ENCODE data around the gene ACOX2. TPM values are rescaled to one million over a fixed set of nuclear protein-coding genes. Genes with fewer than 3 reads are reported as not detected.
"Not testable (repeated sequence)": the region's sequence is repeated elsewhere in the genome, so short reads cannot be mapped to it uniquely, and the experiment has no call there.

ACOX2 gene
- total RNA-seq, 2 donors from 2014 or later = not detected

DNA sequence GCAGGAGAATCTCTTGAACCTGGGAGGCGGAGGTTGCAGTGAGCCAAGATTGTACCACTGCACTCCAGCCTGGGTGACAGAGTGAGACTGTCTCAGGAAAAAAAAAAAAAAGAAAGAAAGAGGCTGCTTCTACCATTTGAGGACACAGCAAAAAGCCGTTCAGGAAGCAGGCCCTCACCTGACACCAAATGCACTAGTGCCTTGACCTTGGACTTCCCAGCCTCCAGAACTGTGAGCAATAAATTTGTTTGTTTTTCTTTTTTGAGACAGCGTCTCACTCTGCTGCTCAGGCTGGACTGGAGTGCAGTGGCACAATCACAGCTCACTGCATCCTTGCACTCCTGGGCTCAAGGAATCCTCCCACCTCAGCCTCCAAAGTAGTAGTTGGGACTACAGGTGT, 9.6 kb downstream of the ACOX2 start:
- ATAC-seq; DNase-seq (ENCODE audit: low spot score in 2 of 2); H3K36me3 Mint-ChIP-seq; H3K9me3 Mint-ChIP-seq; H3K27ac Mint-ChIP-seq: not testable (repeated sequence)

DNA sequence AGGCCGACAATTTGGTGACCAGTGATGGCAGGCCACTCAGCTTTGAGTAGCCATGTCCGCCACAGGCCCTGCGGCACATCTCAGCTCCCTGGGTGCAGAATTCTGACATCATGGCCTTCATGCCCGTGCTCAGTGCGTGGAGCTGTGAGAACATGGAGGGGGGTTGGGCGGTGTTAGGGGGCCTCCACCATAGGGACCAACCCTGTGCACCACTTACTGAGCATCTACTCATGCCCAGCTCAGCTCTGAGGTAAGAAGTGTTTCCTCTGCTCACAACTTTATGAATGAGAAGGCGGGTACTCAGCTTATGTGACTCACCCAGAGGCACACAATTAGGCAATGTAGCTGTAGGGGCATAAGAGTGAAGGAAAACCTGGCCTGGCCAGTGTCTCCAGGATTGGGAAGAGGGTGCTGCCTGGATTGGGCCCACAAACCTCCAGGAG, 10.5 kb downstream of the ACOX2 start:
- no peak for DNase-seq (ENCODE audit: low spot score in 2 of 2)
- no peaks in the 10 kb centered on the region for H3K36me3 Mint-ChIP-seq
- H3K9me3 Mint-ChIP-seq = no peaks in the 10 kb centered on the region
- ATAC-seq = peak; percentile 44 to 59
- H3K27ac Mint-ChIP-seq = no peak overlapping the region

DNA sequence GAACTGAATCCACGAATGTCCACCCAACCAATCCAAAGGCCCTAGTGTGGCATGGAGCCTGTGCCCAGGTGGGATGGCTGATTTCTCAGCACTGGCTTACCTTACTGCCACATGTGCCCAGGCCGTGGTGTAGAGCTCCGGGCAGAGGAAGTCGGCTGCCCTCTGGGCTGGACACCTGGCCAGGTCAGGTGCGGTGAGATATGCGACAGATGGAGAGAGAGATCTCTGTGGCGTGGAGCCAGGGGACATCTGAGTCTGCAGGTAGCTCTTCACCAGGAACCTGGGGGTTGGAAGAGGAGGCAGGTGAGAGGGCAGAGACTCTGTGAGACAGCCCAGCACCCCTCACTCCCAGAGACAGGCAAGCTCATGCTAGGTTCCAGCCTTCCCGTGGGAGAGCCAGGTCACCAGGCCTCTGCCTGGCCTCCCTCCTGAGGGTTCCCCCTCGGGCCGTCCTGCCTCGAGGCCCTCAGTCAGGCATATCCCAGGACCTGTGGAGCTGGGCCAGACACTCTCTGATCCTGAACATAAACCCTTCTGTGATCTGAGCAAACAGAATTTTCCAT, 12.6 kb downstream of the ACOX2 start:
- DNase-seq (ENCODE audit: low spot score in 2 of 2) = no peak
- no peaks in the 10 kb centered on the region for H3K9me3 Mint-ChIP-seq
- H3K27ac Mint-ChIP-seq = no peak overlapping the region
- no peaks in the 10 kb centered on the region for H3K36me3 Mint-ChIP-seq
- no peak for ATAC-seq

DNA sequence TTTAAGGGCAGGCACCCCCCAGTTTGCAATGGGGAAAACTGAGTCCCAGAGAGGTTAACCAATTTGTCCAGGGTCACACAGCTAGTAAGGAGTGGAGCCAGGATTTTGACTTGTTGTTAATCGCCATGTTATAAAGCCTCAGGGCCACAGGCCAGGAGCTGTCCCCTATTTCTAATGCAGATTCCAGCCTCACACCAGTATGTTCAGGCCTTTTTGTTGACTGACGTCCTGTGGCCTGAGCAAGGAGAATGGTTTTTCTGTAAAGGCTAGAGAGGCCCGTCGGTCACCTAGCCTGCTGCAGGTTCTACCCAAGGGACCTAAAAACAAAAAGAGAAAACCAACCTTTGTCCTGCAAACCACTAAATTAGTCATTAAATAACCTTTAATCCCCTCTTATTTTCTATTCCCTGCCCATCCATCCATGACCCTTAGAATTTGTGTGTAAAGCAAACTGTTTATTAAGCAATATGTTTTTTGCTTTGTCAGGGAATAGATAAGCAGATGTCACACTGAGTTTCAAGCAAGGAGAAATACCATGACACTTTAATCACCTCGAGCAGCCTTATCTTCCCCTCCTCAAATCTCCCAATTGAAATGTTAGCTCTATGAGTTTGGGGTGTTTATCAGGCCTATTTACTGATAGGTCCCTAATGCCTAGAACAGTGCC, 14.1 kb downstream of the ACOX2 start:
- no peaks in the 10 kb centered on the region for H3K9me3 Mint-ChIP-seq
- no peak overlapping the region for H3K27ac Mint-ChIP-seq
- DNase-seq (ENCODE audit: low spot score in 2 of 2) = no peak
- no peak for ATAC-seq
- H3K36me3 Mint-ChIP-seq = no peaks in the 10 kb centered on the region

DNA sequence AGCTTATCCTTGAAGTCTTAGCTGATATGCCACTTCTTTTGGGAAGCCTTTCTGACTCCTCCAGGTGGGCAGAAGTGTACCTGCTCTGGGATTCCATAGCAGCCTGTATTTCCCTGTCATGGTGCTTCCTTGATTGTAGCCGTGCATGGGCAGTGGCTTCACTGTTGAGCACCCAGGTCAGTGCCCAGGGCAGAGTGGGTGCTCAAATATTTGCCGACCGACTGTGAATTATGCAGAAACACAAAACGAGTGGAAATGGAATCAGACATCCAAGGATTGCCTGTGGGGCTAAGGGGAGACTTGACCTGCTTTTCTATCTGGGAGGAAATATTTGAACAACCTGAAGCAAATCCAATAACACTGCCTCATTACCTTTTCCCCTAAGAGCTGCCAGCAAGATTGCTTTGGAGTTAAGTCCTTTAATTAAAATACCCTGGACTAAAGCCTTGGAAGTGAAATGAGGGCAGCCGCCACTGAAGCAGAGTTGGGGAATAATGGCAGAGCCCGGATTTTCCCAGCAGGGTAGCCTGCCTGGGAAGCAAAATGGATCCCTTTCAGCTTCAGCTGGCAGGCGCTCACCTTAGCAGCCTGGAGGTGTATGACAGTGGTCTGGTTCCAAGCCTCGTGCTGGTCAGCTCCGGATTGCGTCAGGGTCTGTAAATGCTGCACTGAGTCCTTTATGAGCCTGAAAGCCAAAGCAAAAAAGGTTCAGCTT, 14.9 kb downstream of the ACOX2 start:
- no peak for DNase-seq (ENCODE audit: low spot score in 2 of 2)
- Mint-ChIP-seq H3K9me3 (no peaks in the 10 kb centered on the region), H3K36me3 (no peaks in the 10 kb centered on the region), H3K27ac (no peak overlapping the region)
- ATAC-seq = no peak

DNA sequence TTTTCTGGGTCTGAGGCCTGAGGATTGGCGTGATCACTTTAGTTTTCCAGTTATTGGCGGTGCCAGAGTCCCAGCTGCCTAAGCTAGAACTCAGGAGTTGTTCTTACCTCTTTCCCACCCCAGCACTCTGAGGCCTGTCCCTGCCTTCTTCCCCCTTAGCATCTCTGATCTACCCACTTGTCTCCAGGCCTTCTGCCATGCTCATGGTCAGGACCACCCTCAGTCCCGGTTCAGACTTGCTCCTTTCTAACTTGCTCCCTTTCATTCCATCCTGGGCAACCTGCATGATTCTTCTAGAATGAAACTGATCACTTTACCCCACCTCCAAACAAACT, 15.7 kb downstream of the ACOX2 start:
- no peak for DNase-seq (ENCODE audit: low spot score in 2 of 2)
- no peaks in the 10 kb centered on the region for H3K36me3 Mint-ChIP-seq
- no peaks in the 10 kb centered on the region for H3K9me3 Mint-ChIP-seq
- no peak overlapping the region for H3K27ac Mint-ChIP-seq
- ATAC-seq = no peak

DNA sequence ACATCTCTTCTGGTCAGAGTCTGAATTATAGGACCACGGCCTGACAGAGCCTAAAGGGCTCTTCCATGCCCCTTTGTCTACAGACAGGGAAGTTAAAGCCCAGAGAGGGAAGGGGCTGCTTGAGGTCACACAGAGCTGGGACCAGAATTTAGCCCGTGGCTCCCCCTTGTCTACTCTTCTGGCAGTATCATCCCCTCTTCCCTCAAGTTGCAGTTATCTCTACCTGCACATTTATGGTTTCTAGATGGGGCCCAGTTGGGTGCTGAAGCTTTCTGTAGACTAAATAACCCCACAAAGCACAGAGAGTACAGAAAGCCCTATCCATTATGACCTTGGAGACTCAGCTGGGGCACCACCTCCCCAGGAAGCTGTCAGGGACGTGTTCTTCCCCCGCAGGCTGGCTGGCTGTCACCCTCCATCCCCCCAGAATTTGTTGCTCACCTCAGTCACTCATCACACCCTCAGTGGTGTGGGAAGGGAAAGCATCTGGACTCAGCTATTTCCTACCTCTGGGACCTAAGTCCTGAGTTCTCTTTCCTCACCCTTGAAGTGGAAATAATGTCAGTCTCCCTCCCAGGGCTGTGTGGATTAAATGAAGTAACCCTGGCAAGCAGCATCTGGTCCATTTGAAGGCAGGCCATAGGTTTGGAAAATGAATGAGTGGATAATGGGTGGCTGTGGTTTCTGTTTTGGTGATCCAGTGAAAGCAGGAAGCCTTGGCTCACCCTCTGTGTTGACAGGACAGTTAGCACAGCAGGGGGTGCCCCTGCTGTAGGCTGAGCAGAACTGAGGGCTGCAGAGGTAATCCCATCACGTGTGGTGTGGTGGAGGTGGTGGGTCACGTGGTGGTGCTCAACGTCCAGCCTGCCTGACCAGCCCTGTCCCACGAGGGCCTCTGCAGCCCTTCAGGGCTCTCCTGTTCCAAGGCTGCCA, 16.3 kb downstream of the ACOX2 start:
- Mint-ChIP-seq H3K27ac (no peak overlapping the region), H3K9me3 (no peaks in the 10 kb centered on the region), H3K36me3 (no peaks in the 10 kb centered on the region)
- DNase-seq (ENCODE audit: low spot score in 2 of 2) (no peak), ATAC-seq (peak in 1 of 2 donors; percentile 58)

DNA sequence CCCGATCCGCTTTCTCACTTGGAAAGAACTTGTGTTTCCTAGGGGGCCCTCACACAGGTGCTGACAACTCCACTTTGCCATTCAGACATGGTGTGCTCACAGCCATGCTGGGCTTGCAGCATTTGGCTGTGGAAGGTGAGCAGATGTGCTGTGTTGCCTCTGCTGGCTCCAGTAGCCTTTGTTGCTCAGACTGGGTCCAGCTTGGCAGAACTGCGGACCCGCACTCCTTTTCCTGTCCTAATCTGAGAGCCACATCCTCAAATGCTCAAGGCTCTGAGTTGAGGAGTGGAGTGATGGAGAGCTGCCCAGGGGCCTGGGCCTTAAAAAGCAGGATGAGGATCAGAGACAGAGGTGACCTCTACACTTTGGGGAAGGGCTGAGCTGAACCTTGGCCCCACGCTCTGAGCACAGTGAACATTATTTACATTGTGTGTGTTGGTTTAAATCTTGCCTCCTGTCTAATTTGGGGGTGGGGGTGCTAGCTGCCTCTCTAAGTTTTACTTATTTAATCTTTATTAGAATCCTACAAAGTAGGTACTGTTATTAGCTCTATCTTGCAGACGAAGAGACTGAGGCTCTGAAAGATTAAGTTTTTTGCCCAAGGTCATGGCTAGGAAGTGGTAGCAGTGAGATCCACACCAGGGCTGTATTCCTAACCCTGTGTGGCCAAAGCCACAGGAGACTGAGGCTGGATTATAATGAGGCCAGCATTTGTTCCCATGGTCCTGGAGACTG, 17.2 kb downstream of the ACOX2 start:
- DNase-seq (ENCODE audit: low spot score in 2 of 2) = no peak
- no peak overlapping the region for H3K27ac Mint-ChIP-seq
- H3K9me3 Mint-ChIP-seq = no peaks in the 10 kb centered on the region
- ATAC-seq = no peak
- H3K36me3 Mint-ChIP-seq = no peaks in the 10 kb centered on the region

DNA sequence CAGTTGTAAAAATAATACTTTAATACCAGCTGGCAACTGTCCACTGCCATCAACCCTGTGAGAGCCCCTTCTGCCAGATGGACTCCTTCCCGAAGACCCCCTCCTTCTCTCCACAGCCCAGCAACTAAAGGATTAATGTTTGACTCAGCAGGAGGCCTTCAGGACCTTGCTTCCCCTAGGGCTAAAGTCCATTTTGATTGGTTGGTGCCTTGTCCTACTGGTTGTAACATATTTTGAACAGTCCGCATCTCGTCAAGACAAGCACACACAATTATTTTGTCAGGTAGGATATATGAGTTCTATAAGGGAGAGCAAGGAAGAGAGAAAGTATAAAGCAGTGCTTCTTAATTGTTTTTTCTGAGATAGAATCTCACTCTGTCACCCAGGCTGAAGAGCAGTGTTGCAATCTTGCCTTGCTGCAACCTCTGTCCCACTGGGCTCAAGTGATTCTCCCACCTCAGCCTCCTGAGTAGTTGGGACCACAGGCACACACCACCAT, 18.6 kb downstream of the ACOX2 start:
- no peak for ATAC-seq
- no peaks in the 10 kb centered on the region for H3K9me3 Mint-ChIP-seq
- H3K36me3 Mint-ChIP-seq = no peaks in the 10 kb centered on the region
- H3K27ac Mint-ChIP-seq = no peak overlapping the region
- no peak for DNase-seq (ENCODE audit: low spot score in 2 of 2)

DNA sequence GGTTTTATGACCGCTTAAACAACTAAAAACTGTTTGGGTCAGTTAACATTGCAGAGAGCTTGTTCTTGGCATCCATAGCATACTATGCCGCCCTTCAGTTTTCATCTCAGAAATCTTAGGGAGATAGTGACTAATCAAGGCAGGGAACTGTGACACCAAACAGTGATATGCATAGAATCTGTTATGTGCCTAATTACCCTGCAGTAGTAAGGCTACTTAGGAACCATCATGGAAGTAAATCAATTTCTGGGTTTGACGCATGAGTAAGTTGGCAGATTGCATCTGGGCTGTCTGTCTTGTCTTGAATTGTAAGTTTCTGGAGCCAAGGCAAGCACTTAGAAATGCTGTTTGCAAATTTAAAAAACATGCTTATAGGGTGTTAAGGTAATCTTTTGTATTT, 22.6 kb downstream of the ACOX2 start:
- DNase-seq (ENCODE audit: low spot score in 2 of 2) (no peak), ATAC-seq (no peak)
- Mint-ChIP-seq H3K27ac (no peak overlapping the region), H3K36me3 (no peaks in the 10 kb centered on the region), H3K9me3 (no peaks in the 10 kb centered on the region)

DNA sequence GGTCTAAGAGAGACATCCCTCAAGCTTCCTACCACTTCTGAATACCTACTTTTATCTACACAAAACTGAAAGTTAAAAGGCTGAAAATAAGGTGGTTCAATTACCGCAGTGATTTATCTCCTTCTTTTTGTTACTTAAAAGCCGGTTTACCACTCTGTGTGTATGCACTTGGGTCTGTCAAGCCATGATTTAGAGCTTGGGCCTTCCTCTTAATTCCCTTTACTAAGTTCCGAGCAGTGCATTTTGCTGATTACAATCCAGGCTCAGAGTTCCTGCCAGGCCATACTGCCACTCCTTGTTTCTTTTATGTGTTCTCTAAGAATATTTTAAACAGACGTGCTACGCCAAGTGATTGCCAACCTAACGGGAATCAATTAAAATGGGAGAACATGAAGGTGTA, 28.6 kb downstream of the ACOX2 start:
- H3K9me3 Mint-ChIP-seq = no peaks in the 10 kb centered on the region
- no peak for DNase-seq (ENCODE audit: low spot score in 2 of 2)
- no peak for ATAC-seq
- H3K36me3 Mint-ChIP-seq = no peaks in the 10 kb centered on the region
- no peak overlapping the region for H3K27ac Mint-ChIP-seq

DNA sequence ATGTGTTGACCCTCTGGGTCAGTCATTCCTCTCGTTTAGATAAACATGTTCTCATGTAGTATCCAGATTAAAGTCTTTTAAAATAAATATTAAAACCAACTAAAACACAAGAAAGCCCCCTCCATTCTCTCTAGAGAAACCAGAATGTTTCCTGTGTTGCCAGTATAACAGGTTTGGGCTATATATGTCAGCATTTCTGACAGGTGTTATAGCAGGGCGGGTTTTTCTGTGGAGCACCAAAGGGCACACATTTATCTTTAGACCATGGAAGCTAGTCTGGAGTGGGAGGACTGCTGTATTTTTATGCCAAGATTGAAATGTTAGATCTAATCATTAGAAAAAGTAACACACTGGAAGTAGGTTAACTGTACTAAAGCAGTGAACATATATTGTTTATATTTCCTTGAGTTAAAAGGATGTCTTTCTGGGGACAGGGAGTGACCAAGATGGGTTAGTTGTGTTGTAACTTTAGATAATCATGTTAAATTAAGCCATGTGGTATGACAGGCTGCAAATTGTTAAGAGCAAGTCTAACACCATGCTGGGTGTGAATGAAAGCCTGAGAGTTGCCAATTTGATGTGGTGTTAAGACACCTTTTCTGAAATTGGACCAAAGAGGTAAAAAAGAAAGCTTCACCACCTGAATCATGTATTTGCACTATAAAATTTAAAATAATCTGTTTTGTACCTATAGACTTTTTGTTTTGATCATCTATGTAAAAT, 29.5 kb downstream of the ACOX2 start:
- Mint-ChIP-seq H3K9me3 (no peaks in the 10 kb centered on the region), H3K36me3 (no peaks in the 10 kb centered on the region), H3K27ac (no peak overlapping the region)
- ATAC-seq (no peak), DNase-seq (ENCODE audit: low spot score in 2 of 2) (no peak)

DNA sequence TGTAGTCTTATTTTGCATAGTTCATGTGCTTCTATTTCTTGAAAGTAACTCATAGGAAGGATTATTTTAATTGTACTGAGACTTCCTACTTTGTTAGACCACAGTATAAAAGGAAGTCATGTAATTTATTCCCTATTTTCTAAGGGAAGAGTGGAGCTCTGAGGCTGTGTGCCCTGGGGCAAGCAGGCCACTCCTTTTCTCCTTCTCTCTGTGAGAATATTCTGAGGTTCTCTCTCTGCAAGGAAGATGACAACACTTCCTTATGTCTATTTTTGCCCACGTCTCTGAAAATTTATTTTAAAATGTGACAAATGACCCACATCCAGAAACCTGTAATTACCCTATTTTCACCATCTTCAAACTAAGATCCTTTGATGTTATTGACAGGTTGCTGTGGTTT, 34.1 kb downstream of the ACOX2 start:
- DNase-seq (ENCODE audit: low spot score in 2 of 2) (no peak), ATAC-seq (no peak)
- Mint-ChIP-seq H3K36me3 (peaks cover 5 to 12% of the 10 kb centered on the region in 2 donors), H3K27ac (no peak overlapping the region), H3K9me3 (no peaks in the 10 kb centered on the region)

DNA sequence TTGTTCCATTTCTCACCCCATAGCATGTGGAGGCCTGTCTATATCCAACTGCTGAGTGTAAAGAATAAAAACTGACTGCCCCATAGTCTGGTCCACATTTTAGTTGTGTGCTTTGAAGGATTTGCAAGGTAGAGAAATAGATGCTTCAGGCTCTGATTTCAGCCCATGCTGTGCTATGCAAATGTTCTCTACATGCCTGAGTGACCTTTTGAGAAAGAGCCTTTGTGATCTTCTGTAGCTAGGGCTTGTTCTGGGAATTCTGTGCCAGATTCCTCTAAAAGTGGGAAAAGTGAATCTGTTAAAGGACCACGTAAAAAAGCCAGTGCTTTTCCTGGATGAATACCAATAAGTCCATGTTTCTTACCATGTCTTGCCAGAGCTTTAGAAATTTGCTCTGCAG, 39.9 kb downstream of the ACOX2 start:
- peaks cover 5 to 19% of the 10 kb centered on the region in 2 donors for H3K36me3 Mint-ChIP-seq

DNA sequence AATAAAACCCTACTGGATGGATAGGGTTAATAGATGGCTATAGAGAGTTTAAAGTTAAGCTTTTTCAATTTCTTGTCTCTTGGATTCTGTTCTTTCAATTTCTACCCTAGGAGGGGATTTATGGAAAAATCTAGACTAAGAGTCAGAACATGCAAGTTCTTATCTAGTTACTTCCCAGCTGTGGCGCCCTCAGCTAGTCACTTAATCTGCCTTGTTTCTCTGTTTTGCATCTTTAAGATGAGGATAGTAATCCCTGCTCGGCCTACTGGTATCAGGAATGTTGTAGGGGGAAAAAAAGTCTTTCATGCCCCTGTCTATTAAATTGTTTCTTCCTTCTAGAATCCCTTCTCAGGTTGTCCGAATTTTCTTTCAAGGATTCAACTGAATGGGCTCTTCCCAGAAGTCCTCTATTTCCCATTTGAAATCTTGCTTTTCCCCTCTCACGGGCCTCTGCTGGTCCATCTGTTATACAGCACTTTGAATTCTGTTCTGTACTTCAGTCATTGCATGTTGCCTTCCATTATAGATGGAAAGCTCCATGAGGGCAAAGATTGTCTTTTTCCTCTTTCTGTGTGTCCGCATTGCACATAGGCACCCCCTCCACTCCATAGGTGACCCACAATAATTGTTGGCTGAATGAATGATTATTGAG, 40.7 kb downstream of the ACOX2 start:
- ATAC-seq (no peak), DNase-seq (ENCODE audit: low spot score in 2 of 2) (no peak)
- Mint-ChIP-seq H3K9me3 (no peaks in the 10 kb centered on the region), H3K36me3 (peaks cover 5 to 13% of the 10 kb centered on the region in 2 donors), H3K27ac (no peak overlapping the region)

More for the DNA sequence above, 39.9 kb downstream of the ACOX2 start:
- H3K9me3 Mint-ChIP-seq = no peaks in the 10 kb centered on the region
- ATAC-seq (no peak), DNase-seq (ENCODE audit: low spot score in 2 of 2) (no peak)
- no peak overlapping the region for H3K27ac Mint-ChIP-seq

Measured in activated naive CD4-positive, alpha-beta T cell treated with anti-CD3 and anti-CD28 coated beads, Interleukin-2, amount 50 U/mL, for 72 hours (primary cell).